Activated naive CD4-positive, alpha-beta T cell (primary cell): ENCODE data around the gene SBF2.

ENCODE experiments used
- DNase-seq, 4 experiments: peaks; one replicate each; lab custom pipeline; 2025; lab: John Stamatoyannopoulos, UW

Gene SBF2

DNA sequence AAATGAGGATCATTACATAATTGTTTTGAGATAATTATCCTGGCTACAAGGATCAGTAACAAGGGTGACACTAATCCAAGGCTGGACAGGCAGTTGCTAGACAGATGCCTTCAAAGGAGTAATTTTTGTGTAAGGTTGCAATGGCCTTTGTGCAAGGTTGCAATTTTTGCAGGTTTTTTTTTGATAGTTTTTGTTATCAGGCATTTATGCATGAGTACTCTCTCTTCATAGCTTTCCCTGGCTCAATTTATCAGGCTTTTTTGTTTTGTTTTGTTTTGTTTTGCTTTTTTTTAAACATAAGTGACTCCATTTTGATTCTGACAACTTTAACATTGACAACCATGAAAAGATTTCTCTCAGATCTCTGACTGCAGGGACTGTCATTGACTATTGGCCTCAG lies 519.9 kb downstream of the SBF2 start:
- DNase-seq, result no peak

DNA sequence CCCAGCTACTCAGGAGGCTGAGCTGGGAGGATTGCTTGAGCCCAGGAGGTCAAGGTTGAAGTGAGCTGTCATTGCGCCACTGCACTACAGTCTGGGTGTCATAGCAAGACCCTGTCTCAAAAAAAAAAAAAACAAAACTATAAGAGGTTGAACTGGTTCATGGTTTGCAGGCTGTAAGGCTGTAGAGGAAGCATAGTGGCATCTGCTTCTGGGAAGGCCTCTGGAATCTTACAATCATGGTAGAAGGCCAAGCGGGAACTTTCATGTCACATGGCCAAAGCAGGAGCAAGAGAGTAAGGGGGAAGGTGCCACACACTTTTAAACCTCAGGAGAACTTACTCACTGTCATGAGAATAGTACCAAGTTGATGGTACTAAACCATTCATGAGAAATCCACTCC lies 520.5 kb downstream of the SBF2 start:
- DNase-seq, result no peak

DNA sequence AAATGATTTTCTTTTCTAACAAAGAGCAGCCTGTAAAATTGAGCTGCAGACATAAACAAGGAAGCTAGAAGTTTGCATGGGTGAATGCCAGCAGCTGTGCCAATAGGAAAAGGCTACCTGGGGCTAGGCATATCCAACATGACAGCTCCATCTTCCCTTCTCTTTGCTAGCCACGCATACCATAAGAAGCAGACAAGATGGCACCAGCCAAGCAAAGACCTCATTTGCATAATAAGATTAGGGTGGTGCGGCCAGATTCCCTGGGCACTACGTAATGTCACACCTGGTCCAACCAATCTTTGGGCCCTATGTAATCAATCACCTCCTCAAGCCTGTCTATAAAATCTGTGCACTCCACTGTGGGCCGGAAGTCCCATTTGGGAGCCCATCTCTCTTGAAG lies 521.8 kb downstream of the SBF2 start:
- no peak for DNase-seq

DNA sequence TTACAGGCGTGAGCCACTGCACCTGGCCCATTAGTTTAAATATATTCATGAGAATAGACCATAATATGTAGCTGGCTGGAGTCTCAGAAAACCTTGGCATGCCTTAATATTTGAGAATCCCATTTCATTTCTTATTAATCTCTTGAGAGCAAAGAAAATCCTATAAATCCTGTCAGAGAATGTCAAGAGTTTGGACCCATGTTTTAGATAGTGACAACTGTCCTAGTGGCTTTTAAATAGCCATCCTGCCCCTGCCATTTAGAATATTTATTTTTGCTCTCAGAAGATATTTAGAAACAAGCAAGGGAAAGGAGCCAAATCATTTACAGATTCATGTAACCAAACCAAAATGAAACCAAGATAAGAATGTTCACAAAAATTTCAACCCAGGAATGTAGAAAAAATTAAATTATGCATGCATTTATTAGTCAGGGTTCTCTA lies 522.9 kb downstream of the SBF2 start:
- no peak for DNase-seq

DNA sequence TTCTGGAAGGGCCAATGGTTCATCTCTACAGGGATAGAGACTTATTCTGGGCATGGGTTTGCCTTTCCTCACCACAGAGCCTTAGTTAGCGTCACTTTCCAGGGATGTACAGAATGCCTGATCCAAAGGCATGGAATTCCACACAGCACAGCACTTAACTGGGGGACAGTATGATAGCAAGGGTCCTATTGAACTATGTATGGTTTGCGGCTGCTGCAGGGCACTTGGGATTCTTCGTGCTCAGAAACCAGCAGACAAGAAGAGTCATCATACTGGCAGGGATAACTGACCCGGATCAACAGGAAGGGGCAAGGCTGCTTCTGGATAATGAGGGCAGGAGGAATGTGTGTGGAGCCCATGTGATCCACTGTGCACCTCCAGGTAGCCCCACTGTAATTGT lies 524.4 kb downstream of the SBF2 start:
- no peak for DNase-seq

DNA sequence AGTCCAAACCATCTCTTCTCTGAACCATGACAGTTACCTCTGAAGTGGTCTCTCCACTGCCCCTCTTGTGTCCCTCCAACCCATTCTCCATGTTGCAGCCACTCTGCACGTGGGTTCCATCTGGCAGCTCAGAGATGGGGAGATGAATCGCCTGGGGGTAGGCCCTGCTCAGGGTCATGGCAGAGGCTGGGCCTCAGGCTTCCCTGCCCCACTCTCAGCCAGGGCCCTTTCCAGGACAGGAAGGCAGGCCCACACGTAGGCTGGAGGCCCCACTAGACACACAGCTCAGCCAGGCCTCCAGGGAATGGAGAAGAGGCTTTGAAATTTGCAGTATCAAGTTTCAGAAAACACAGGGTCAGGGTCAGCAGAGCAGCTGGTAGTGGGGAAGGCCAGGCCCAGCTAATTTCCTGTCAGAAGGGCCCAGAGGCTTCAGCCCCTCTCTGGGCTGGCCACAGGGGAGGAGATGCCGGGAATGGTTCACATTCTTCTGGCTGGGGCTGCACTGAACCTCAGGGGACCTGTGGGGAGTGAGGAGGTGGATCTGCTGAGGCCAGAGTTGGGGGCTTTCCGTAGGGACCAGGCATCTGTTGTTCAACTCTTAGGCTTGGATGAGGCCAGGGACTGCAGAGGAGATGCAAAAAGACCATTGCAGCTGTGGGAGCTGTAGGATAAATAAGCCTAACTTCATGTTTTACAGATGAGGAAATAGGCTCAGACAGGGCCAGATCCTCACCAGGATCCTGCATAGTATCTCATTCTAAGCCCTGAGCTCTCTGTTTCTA lies 528.5 kb downstream of the SBF2 start:
- DNase-seq, result no peak

DNA sequence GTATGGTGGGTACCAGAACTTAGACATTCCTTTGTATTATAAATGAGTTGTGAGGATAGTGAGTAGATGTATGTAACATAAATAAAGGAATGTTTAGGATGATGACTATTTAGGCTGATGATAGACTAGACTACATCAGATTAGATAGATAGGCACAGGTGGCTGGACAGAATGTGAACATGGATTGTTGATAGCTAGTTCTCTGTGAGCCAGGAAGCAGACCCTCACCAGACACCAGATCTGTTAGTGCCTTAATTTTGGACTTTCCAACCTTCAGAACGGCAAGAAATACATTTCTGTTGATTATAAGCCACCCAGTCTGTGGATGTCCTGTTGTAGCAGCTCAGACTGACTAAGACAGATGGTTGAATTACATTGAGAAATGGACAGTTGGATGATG lies 530.7 kb downstream of the SBF2 start:
- no peak for DNase-seq

DNA sequence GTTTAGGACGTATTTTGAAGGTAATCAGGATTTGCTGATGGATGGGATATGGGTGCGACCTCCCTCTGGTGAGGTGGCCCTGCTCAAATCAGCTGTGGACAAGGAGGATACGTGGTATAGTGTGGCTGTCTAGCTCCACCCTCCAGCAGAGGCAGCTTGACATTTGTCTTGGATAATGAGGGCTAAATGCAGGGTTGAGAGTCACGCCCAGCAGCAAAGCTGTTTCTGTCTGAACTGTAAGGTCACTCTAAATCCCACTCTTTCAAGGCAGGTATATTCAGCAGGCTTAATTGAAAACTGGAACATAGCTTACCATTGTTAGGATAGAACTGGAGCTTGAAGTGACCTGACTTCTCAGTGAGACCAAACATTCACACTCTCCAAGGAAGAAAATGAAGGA lies 531.5 kb downstream of the SBF2 start:
- no peak for DNase-seq

DNA sequence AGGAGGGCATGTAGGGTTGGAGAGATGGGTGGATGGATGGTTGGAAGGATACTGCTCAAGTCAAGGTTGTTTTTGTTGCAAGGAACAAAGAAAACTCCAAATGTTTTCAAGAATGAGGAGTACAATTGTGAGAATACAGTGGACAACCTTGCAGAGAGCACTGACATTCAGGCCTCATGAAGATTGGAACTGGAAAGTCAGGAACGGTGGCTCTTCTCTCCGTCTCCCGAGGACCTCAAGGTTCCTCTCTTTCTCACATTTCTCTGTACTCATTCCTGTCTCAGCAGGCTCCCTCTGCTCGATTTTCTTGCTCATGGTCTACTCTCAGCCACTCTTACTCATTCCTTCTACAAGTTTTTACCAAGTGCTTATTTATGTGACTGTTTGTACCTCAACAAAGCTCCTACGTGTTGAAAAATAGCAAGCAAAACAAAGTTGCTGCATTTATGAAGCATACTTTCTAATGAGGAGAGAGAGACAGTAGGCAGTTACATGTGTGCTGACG lies 532.5 kb downstream of the SBF2 start:
- DNase-seq, result no peak

DNA sequence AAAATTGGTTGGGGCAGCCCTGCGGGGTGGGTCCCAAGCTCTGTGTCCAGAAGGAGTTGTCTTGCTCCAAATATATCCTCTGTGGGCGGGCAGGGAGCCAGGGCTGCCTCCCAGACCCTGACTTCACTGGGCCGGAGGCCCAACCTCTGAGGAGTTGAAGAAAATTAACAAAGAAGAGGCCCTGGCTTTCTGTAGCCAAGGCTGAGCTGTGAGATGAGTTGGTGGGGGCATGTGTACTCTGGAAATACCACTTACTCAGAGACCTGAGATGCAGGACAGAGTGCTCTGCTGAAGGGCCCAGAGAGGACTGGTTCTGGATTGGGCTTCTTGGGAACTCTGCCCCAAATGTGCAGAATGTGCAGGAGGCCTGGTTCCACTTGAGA lies 533.8 kb downstream of the SBF2 start:
- DNase-seq, result no peak

DNA sequence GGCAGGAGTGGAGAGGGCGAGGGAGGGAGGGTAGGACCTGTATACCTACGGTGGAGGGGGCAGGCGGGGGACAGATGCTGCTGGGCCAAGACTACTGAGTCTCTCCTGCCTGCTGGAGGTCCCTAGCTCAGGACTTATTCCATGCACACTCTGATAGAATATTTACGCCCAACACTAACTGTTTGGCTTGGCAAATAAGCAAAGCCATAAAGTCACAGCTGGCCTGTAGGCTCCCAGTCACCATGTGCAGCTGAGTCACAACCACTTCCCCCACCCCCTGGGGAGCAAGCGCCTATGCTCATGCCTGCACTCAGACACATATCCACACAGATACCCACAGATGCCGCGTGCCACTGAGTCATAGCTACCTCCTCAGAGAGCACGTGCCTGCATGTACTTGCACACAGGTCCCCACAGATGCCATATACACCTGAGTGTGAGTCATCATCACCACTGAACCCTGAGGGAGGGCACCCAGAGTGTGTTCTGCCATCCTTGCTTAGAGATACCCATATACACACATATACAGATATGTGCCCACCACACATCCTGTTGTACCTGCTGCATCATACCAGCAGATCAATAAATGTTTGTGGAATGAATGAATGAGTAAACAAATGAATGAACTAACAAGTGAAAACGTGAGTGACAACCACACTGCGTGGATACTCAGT lies 534.4 kb downstream of the SBF2 start:
- peak; percentile 59 to 75 (median 70) for DNase-seq

DNA sequence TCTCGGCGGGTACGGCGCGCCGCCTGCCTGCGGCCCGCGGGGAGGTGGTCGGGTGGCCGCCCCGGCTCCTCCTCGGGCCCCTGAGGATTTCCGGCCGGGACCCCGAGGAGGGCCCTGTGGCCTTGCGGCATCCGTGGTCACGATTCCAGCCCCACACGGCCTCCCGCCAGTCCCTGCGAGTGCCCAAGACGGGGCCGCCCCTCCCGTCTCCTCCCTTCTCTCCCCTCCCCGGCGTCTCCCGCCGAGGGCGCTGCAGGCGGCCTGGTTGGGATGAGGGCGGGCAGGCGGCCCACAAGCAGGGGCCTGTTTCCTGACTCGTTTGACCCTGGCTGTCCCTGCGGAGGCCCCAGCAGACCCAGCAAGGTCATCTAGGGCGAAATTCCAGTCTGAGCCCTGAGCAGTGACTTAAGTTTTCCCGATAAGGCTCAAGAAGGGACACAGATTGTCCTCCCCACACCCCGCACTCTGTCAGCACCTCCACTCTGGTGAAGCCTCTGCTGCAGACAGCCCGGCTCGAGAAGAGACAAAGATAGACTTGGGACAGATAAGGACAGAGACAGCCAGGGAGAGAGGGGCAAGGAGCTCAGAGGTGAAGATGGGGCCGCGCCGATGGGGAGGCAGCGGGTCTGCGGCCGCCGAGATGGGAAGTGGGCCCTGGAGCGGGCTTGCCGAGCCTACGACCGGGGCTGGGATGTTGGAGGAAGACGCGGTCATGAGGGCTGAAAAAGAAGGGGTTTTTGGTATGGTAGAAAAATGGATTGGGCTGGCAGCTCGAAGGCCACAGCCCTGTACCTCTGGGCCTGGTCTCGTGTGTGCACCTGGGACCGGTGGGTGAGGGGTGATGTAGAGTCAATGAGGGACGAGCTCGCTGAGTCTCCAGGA lies 535.1 kb downstream of the SBF2 start:
- peak in 3 of 4 experiments; percentile 32 to 45 (median 34) for DNase-seq

DNA sequence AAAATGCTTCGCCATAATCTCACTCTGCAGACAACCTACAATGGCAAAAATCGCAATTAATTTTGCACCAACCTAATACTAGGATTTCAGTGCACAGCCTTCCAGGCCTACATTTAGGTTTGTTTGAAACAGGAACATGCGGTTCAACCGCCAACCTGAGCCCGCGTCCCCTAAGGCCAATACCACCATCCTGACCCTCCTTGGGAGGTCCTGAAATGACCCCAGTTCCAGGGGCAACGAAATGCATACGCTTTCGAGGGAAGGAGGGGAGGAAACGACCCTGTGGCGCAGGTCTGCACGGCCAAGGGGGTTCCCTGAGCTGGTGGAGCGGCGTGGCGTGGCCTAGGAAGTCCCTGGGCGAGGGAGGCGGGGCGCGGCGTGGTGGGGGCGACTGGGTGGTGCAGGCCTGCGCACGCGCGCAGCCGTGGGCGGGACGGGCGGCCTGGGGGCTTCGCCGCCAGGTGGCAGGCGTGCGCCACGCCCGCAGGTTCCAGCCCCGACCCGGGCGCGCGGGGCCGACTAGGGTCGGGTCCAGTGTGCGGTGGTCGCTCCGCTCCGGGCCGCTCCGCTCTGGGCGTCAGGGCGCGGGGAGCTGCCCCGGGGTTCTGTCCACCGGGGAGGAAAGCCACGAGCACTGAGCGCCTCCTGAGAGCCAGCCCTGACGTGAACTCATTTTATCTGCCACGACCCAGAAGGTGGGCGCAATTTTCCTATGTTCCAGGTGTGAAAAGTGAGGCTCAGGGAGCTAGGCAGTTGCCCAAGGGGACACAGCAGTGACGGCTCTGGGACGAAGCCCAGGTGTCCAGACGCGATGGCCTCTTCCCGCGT lies 536.0 kb downstream of the SBF2 start:
- peak; percentile 66 to 87 (median 79) for DNase-seq

DNA sequence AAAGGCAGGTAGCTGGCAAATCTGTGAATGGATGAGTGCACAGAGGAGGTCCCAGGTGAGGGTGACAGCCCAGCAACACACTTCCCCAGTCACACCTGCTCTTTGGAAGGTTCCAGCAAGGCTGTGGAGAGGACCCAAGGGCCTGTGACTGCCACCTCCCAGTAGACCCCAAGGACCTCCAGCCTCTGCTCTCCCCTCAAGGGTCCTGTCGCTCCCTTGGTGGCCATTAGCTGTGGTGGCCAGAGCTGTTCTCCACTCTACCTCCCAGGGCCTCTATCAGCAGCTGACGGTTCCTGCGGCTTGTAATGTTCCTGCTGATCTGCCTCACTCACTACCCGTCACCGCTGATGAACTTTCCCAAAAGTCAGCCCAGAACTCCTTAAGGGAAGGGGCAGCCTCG lies 537.1 kb downstream of the SBF2 start:
- no peak for DNase-seq

DNA sequence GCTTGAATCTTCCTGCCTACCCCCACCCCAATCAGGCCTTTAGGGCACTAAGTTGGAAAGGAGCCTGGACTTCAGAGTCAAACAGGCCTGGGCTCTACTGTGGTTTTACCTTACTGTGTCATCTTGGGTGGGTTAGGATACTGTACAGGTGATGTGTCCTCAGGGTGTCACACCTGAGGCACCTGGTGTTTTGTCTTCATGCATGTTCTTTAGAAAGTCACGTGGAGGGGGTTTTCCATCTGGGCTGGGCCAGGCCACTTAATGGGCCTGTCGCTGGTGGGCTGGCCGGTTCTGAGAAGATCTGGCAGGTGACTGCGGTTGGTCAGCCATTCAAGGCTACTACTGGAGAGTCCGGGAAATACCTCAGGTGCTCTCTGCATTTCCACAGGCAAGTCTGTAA lies 537.6 kb downstream of the SBF2 start:
- DNase-seq, result no peak

DNA sequence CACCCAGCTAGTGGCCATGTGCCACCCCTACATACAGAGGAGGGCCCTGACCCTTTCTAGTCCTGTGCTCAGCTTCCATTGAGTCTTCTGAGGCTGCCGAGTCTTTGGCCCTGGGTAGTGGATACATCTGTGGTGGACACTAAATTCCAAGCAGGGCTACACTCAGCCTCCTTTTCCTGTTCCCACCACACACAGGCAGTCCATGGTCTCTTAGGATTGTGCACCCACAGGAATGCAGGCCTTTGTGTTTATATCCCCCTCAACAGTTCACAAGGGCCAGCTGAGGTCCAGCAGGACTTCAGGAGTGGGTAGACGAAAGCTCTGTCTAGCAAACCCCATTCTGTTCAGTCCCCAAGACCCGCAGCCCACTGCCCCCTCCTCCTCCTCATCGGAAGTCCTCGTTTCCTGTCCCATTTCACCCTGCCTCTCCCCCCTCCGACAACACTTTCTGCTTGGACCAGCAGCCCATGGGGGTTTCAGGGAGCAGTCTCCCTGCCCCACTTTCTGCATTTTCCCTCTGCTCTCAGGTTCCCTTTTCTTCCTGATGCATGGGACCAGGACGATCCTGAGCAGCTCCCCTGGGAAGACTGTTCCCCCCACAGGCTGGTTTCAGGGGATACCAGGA lies 538.3 kb downstream of the SBF2 start:
- no peak for DNase-seq

DNA sequence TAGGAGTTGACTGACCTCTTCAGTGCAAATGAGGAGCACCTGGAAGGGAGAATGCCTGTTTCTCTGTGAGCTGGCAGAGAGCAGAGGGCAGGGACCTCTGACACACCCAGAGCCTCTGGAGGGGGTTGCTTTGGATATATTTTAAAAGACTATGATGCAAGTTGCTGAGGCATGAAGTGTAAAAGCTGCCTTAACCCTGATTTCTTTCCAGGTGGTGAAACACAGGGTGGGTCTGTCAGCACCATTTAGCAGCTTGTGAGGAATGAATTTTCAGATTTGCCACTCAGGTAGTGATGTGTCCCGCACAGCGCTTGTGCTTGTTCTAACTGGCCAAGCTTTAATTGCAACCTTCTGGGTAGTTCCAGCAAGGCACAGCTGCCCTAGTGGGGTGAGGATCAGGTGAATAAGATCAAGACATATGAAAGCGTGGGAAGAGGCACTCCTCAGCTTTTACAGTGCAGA lies 540.0 kb downstream of the SBF2 start:
- DNase-seq, result no peak

DNA sequence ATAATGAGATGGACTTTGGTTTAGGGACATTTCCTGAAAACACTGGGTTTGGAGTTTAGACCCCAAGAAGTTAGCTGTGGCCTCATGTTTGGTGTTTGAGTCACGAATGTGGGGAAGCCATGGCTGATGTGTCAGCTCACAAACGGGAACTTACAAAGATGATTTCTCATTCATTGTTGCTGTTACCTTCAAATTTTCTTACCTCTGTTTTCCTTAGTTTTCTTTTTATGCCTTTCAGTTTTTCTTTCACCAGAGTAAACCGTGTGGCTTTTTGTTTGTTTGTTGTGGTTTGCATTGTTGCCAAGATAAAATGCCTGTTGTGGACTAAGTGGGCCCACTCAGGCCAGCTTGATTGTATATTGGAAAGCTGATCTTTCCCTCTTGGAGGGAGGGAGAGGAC lies 541.0 kb downstream of the SBF2 start:
- DNase-seq, result no peak

DNA sequence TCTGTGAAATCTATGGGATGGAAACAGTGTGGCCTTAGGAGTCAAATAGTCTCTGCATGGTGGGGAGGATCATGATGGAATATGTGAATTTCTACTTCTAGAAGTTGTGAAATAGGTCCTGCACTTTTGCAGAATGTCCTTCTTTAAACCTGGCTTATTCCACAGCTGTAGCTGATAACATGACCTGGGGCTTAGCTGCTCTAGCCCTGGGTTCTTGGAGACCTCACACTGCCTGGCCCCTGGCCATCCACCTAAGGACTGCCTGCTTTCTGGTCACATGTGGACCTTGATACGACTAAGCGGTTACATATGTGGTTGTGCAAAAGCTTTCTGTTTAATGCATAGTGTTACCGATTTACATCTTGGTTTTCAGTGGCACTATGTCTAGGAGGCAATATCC lies 541.9 kb downstream of the SBF2 start:
- no peak for DNase-seq

DNA sequence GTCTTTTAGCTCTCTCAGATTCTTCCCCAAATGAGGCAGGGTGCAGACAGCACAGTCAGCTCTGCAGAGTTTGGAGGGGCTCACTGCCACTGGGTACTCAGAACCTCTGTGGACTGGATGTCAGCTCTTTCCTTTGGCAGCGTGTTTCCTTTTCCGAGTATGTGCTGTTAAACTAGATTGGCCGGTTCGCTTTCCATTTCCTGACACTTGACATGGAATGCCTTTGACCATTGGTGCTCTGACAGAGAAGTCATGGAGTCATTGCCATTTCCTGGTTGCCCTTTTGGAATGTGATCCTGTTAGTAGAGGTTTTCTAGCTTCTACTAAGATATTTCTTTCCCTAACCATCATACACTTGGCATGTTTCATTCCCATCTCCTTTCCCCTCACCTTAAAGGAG lies 543.5 kb downstream of the SBF2 start:
- DNase-seq, result no peak

DNA sequence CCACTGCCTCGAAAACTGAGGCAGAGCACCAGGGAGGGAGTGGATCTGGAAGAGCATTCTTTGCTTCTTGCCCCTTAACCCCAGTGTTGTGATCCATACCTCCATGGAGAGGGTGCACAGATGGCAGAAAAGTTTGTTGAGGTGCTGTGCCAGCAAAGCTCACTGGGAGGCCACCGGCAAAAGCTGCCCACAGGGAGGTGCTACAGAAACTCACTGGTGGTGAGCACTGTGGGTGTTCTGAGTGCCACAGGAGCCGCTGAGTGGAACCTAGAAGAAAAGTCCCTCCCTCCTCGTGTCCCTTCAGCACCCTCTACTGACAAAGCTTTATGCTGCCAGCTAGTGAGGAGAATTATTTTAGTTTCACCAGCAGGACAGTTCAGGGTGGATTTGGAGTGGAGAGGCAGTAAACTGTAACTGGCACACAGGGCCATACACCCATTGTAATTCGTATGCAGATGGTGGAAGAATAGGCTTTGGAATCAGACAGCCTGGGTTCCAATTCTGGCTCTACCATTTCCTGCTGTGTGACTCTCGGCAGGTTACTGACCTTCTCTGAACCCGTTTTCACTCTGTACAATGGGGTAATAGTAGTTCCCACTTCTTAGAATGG lies 545.6 kb downstream of the SBF2 start:
- DNase-seq, result peak in 2 of 4 experiments; percentile 10 to 14
